NCI-H524 treated with DMSO at 0.1 percent for 48 hours (cell line): Measurements from ENCODE around the gene WWC1.

Experiments used
- DNase-seq: peaks from one replicate; lab custom pipeline; 2025; lab: John Stamatoyannopoulos, UW

The WWC1 gene

GRCh38 chr5:168291342-168291963 is at the start of gene WWC1:
TSS of gene WWC1 (plus strand) at chr5:168291645. CDS start at chr5:168292153, 508 bp downstream.
- DNase-seq, result no peak

GRCh38 chr5:168244838-168245559 is 46.4 kb upstream of the WWC1 start:
- DNase-seq, result no peak

- DNase-seq, result no peak
These were observed 41.5 kb upstream of the WWC1 start for GRCh38 chr5:168249923-168250322.

GRCh38 chr5:168251259-168251658 is 40.2 kb upstream of the WWC1 start:
- no peak for DNase-seq

GRCh38 chr5:168254013-168254693 is 37.3 kb upstream of the WWC1 start:
- DNase-seq, result no peak

GRCh38 chr5:168260353-168261226 is 30.9 kb upstream of the WWC1 start:
- no peak for DNase-seq

GRCh38 chr5:168261227-168261571 is 30.2 kb upstream of the WWC1 start:
- DNase-seq, result no peak

- no peak for DNase-seq
These were observed 29.3 kb upstream of the WWC1 start for GRCh38 chr5:168262042-168262743.

- DNase-seq, result no peak
These were observed 28.3 kb upstream of the WWC1 start for GRCh38 chr5:168263121-168263520.

GRCh38 chr5:168266016-168266415 is 25.4 kb upstream of the WWC1 start:
- DNase-seq, result no peak

- peak; percentile 78 for DNase-seq
These were observed 22.2 kb upstream of the WWC1 start for GRCh38 chr5:168268949-168269936.

GRCh38 chr5:168269937-168270330 is 21.5 kb upstream of the WWC1 start:
- peak; percentile 85 for DNase-seq

- no peak for DNase-seq
These were observed 21.0 kb upstream of the WWC1 start for GRCh38 chr5:168270476-168270875.

GRCh38 chr5:168273056-168273980 is 18.1 kb upstream of the WWC1 start:
- DNase-seq, result no peak

- DNase-seq, result no peak
These were observed 17.0 kb upstream of the WWC1 start for GRCh38 chr5:168274406-168274805.

GRCh38 chr5:168275940-168276339 is 15.5 kb upstream of the WWC1 start:
- no peak for DNase-seq

GRCh38 chr5:168282120-168282519 is 9.3 kb upstream of the WWC1 start:
- no peak for DNase-seq

- DNase-seq, result no peak
These were observed 6.6 kb upstream of the WWC1 start for GRCh38 chr5:168284809-168285208.

- no peak for DNase-seq
These were observed 5.7 kb upstream of the WWC1 start for GRCh38 chr5:168285696-168286095.
